OCI-LY3 (cell line): Measurements from ENCODE around the gene PIGT.

ENCODE experiments used
- H2AFZ ChIP-seq: fragments of 200-600, 300-600 bp; shearing (Covaris generic); 2 replicates; pipeline ENCODE4 v1.6.0; 2014; ENCODE audit warnings: antibody characterized with exemption, low read depth, low read length
- H3K27ac ChIP-seq: fragments of 200-600, 300-600 bp; sonication (generic); 2 replicates; pipeline ENCODE4 v1.5.1; 2014; ENCODE audit warnings: mild to moderate bottlenecking, low read length, moderate library complexity, mixed read lengths
- H3K27me3 ChIP-seq: fragments of 200-600, 300-600 bp; sonication (generic); 2 replicates; pipeline ENCODE4 v1.6.1; 2014; ENCODE audit warnings: low read depth, low read length, mixed read lengths
- H3K36me3 ChIP-seq: fragments of 200-600, 300-600 bp; sonication (generic); replicated peaks from 2 replicates; pipeline ENCODE3; 2014; ENCODE audit warnings: low read depth, low read length, mixed read lengths
- H3K4me1 ChIP-seq: fragments of 300-600, 200-600 bp; sonication (generic); 2 replicates; pipeline ENCODE4 v1.6.1; 2014; ENCODE audit warnings: low read length, mixed read lengths
- H3K4me2 ChIP-seq: fragments of 200-600, 300-600 bp; sonication (generic); 2 replicates; pipeline ENCODE4 v1.6.1; 2014; ENCODE audit warnings: low read length, mixed read lengths
- H3K4me3 ChIP-seq: fragments of 300-600, 200-600 bp; sonication (generic); 2 replicates; pipeline ENCODE4 v1.5.1; 2014; ENCODE audit warnings: antibody characterized with exemption, mild to moderate bottlenecking, low read length, moderate library complexity
- H3K79me2 ChIP-seq: fragments of 300-600, 200-600 bp; shearing (Covaris generic); 2 replicates; pipeline ENCODE4 v1.6.1; 2014; ENCODE audit warnings: mild to moderate bottlenecking, low read length, mixed read lengths
- H3K9ac ChIP-seq: fragments of 300-600, 200-600 bp; shearing (Covaris generic); 2 replicates; pipeline ENCODE4 v1.6.0; 2014; ENCODE audit warnings: mild to moderate bottlenecking, low read length, moderate library complexity
- H3K9me3 ChIP-seq: fragments of 200-600, 300-600 bp; shearing (Covaris generic); 2 replicates; pipeline ENCODE4 v1.6.1; 2014; ENCODE audit warnings: low read length, mixed read lengths; ENCODE audit not compliant: insufficient read depth
- H4K20me1 ChIP-seq: fragments of 200-600, 300-600 bp; sonication (generic); 2 replicates; pipeline ENCODE4 v1.6.1; 2016; ENCODE audit warnings: low read length, mixed read lengths; ENCODE audit not compliant: insufficient read depth
- CTCF ChIP-seq: fragments of 200-600, 300-600 bp; sonication (generic); IDR thresholded peaks from 2 replicates; pipeline ENCODE4 v1.5.1; 2014; ENCODE audit warnings: antibody characterized with exemption, low read length, low read depth
- EZH2phosphoT487 ChIP-seq: fragments of 200-600 bp; shearing (Covaris generic); IDR thresholded peaks from 2 replicates; pipeline ENCODE4 v1.6.1; 2018; ENCODE audit warnings: antibody characterized with exemption, mixed run types, low read depth

Gene PIGT

GRCh38 chr20:45423700-45424099 is 7.8 kb downstream of the PIGT start:
- no peaks in the 10 kb centered on the region for H3K4me1 ChIP-seq
- no peak overlapping the region for H3K9ac ChIP-seq
- H3K4me3 ChIP-seq: no peak overlapping the region
- no peaks in the 10 kb centered on the region for H3K79me2 ChIP-seq
- no peaks in the 10 kb centered on the region for H3K27me3 ChIP-seq
- no peak overlapping the region for H3K4me2 ChIP-seq
- H3K36me3 ChIP-seq: peaks cover 56% of the 10 kb centered on the region
- H4K20me1 ChIP-seq: no peaks in the 10 kb centered on the region
- no peak overlapping the region for H2AFZ ChIP-seq
- H3K9me3 ChIP-seq: no peaks in the 10 kb centered on the region
- no peak overlapping the region for H3K27ac ChIP-seq
- TF ChIP-seq CTCF (no peak), EZH2phosphoT487 (no peak)

GRCh38 chr20:45425561-45425960 is 9.6 kb downstream of the PIGT start:
- no peak overlapping the region for H2AFZ ChIP-seq
- no peak overlapping the region for H3K27ac ChIP-seq
- no peak overlapping the region for H3K4me2 ChIP-seq
- H3K9me3 ChIP-seq: no peaks in the 10 kb centered on the region
- TF ChIP-seq CTCF: no peak
- TF ChIP-seq EZH2phosphoT487: no peak
- H3K9ac ChIP-seq: no peak overlapping the region
- no peak overlapping the region for H3K4me3 ChIP-seq
- H4K20me1 ChIP-seq: no peaks in the 10 kb centered on the region
- H3K4me1 ChIP-seq: no peaks in the 10 kb centered on the region
- no peaks in the 10 kb centered on the region for H3K79me2 ChIP-seq
- H3K27me3 ChIP-seq: no peaks in the 10 kb centered on the region
- H3K36me3 ChIP-seq: peaks cover 43% of the 10 kb centered on the region

GRCh38 chr20:45426320-45427016 is 10.5 kb downstream of the PIGT start:
- Histone ChIP-seq H2AFZ (no peak overlapping the region), H3K9ac (no peak overlapping the region), H3K36me3 (peaks cover 35% of the 10 kb centered on the region)

More at GRCh38 chr20:45426320-45427016, 10.5 kb downstream of the PIGT start:
- no peak overlapping the region for H3K4me2 ChIP-seq
- peaks cover 4% of the 10 kb centered on the region for H3K4me1 ChIP-seq
- H3K27me3 ChIP-seq: no peaks in the 10 kb centered on the region
- H3K9me3 ChIP-seq: no peaks in the 10 kb centered on the region
- no peak overlapping the region for H3K4me3 ChIP-seq
- no peak overlapping the region for H3K27ac ChIP-seq
- H3K79me2 ChIP-seq: no peaks in the 10 kb centered on the region
- TF ChIP-seq CTCF: no peak
- no peak for TF ChIP-seq EZH2phosphoT487
- H4K20me1 ChIP-seq: no peaks in the 10 kb centered on the region
